CD4-positive, alpha-beta T cell treated with Interleukin-10 for 1 hour (primary cell): ENCODE measurements around the gene BMPR1B.
"Not testable (repeated sequence)": the region's sequence is repeated elsewhere in the genome, so short reads cannot be mapped to it uniquely, and the experiment has no call there.

Source experiments
- DNase-seq: peaks from one replicate; pipeline ENCODE4 v3.0.0-alpha.2; 2020

Gene BMPR1B

GRCh38 chr4:94763500-94763899, 5.7 kb downstream of the BMPR1B start:
- DNase-seq = no peak

- no peak for DNase-seq
These were observed 6.3 kb downstream of the BMPR1B start for GRCh38 chr4:94764069-94764468.

- DNase-seq = no peak
These were observed 7.4 kb downstream of the BMPR1B start for GRCh38 chr4:94765174-94765573.

- DNase-seq = no peak
These were observed 7.9 kb downstream of the BMPR1B start for GRCh38 chr4:94765648-94766047.

GRCh38 chr4:94766856-94767255, 9.1 kb downstream of the BMPR1B start:
- no peak for DNase-seq

- DNase-seq = no peak
These were observed 9.7 kb downstream of the BMPR1B start for GRCh38 chr4:94767446-94767845.

- DNase-seq = no peak
These were observed 25.0 kb downstream of the BMPR1B start for GRCh38 chr4:94782707-94783106.

- DNase-seq = no peak
These were observed 33.9 kb downstream of the BMPR1B start for GRCh38 chr4:94791701-94792100.

- DNase-seq = no peak
These were observed 41.1 kb downstream of the BMPR1B start for GRCh38 chr4:94798808-94799207.

GRCh38 chr4:94801016-94801415, 43.3 kb downstream of the BMPR1B start:
- no peak for DNase-seq

- no peak for DNase-seq
These were observed 44.3 kb downstream of the BMPR1B start for GRCh38 chr4:94802091-94802490.

- DNase-seq = no peak
These were observed 45.4 kb downstream of the BMPR1B start for GRCh38 chr4:94803181-94803580.

- DNase-seq = no peak
These were observed 46.9 kb downstream of the BMPR1B start for GRCh38 chr4:94804650-94805049.

GRCh38 chr4:94806376-94806775, 48.6 kb downstream of the BMPR1B start:
- DNase-seq = no peak

GRCh38 chr4:94811643-94812042, 53.9 kb downstream of the BMPR1B start:
- no peak for DNase-seq

- DNase-seq = no peak
These were observed 55.5 kb downstream of the BMPR1B start for GRCh38 chr4:94813221-94813620.

- no peak for DNase-seq
These were observed 56.5 kb downstream of the BMPR1B start for GRCh38 chr4:94814237-94814636.

- DNase-seq = no peak
These were observed 61.8 kb downstream of the BMPR1B start for GRCh38 chr4:94819371-94820168.

- DNase-seq = no peak
These were observed 68.5 kb downstream of the BMPR1B start for GRCh38 chr4:94826206-94826605.

GRCh38 chr4:94827481-94828110, 69.8 kb downstream of the BMPR1B start:
- no peak for DNase-seq

GRCh38 chr4:94828882-94829281, 71.1 kb downstream of the BMPR1B start:
- no peak for DNase-seq

- no peak for DNase-seq
These were observed 73.9 kb downstream of the BMPR1B start for GRCh38 chr4:94831607-94832006.

GRCh38 chr4:94832329-94832728, 74.6 kb downstream of the BMPR1B start:
- DNase-seq = not testable (repeated sequence)

GRCh38 chr4:94833394-94833793, 75.6 kb downstream of the BMPR1B start:
- DNase-seq = no peak

- no peak for DNase-seq
These were observed 76.7 kb downstream of the BMPR1B start for GRCh38 chr4:94834501-94834900.
